ENCODE results near the gene PSMD8. TPM values are rescaled to one million over a fixed set of nuclear protein-coding genes. Genes with fewer than 3 reads are reported as not detected.
A peak's percentile ranks its signal among the peaks of the same experiment; 100 is the strongest.

PSMD8 gene
- total and polyA plus RNA-seq, 4 donors = 89.3 to 134 (median 119) TPM

DNA sequence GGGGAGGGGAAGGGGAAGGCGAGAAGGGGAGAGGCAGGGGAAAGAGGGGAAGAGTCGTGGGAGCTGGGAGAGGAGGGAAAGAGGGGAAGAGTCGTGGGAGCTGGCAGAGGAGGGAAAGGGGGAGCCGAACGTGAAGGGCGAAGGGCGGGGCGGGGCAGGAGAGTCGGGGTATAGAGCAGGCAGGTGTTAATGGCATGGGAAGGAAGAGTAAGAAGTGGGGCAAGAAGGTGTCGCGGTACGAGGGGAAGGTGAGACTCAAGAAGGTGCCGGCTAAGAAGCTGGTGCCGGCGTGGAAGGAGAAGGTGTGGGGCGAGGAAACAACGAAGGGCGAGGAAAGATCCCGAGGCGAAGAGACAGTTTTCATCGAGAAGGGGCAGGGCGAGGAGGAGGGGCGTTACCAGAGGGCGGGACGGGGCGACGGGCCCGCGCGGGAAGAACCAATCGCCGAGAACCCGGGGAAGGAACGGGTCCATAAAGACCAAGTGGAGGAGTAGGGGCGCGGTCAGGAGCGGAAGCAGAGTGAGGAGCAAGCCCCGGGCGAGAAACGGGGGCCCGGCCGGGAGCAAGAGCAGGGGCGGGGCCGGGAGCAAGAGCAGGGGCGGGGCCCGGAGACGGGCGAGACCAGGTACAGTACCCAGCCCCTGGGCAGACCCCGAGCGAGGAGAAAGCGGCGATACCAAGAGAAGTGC lies 38.3 kb upstream of the PSMD8 start (continued):
- TF ChIP-seq FOXA2 (IDR thresholded peaks at IDR 0.05) = no peak

DNA sequence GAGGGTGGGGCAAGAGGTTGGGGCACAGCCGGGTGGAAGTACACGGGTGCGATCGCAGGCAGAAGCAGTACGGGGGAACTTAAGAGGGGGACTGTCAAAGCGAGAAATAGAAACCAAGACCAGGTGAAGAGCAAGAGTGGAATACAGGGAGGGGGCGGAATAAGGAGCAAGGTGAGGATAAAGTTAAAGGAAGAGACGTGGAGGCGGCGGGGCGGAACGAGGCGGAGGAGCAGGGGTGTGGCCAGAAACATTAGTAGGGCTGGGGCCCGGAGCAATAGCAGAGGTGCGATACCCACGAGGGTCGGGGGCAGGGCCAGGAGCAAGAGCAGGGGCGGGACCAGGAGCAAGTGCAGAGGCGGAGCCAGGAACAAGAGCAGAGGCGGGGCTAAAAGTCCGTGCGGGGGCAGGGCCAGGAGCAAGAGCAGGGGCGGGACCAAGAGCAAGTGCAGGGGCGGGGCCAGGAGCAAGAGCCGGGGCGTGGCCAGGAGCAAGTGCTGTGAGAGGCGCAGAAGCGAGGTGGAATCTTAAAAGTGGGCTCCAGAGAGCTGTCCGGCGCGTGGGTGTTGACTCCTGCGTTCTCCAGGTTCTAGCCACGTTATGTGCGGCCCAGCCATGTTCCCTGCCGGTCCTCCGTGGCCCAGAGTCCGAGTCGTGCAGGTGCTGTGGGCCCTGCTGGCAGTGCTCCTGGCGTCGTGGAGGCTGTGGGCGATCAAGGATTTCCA lies 37.6 kb upstream of the PSMD8 start:
- peaks cover 3 to 15% (median 4%) of the 10 kb centered on the region in 4 donors for H3K4me1 ChIP-seq (ENCODE audit: control insufficient read depth in 4 of 4, insufficient read depth in 4 of 4, low read length in 3 of 4)
- H3K9ac ChIP-seq (ENCODE audit: low read depth in 1 of 2, low read length in 2 of 2) = peak overlapping the region; percentile 1 to 37
- no peaks in the 10 kb centered on the region for H3K27me3 ChIP-seq (ENCODE audit: control insufficient read depth in 4 of 4, insufficient read depth in 4 of 4, low read length in 3 of 4)
- no peaks in the 10 kb centered on the region for H3K36me3 ChIP-seq (ENCODE audit: control insufficient read depth in 4 of 4, insufficient read depth in 3 of 4, low read depth in 1 of 4, low read length in 3 of 4)
- H3K27ac ChIP-seq (ENCODE audit: low read depth in 1 of 2, low read length in 2 of 2) = peak overlapping the region; percentile 91 to 94
- WGBS = 8% methylated on average over 41 of the region's 41 CpGs
- DNase-seq (ENCODE audit: low spot score) = peak; percentile 97
- TF ChIP-seq JUND (IDR thresholded peaks at IDR 0.05) (peak in 1 of 2 donors; percentile 8), FOXA2 (IDR thresholded peaks at IDR 0.05) (no peak), REST (IDR thresholded peaks at IDR 0.05) (no peak), ATF3 (IDR thresholded peaks at IDR 0.05) (no peak), ZBTB33 (IDR thresholded peaks at IDR 0.05) (no peak), HNF4A (conservative IDR thresholded peaks at IDR 0.05) (peak in 1 of 2 donors; percentile 2), CTCF (IDR thresholded peaks at IDR 0.05; ENCODE audit: low read depth, low read length, missing input control) (no peak), RXRA (IDR thresholded peaks at IDR 0.05) (no peak), EGR1 (IDR thresholded peaks at IDR 0.05; ENCODE audit: low read depth in 2 of 2) (no peak), HNF4G (IDR thresholded peaks at IDR 0.05) (no peak), GABPA (IDR thresholded peaks at IDR 0.05 in 1 of 2, conservative IDR thresholded peaks at IDR 0.05 in 1 of 2) (peak in 1 of 2 donors; percentile 2), YY1 (IDR thresholded peaks at IDR 0.05) (no peak), TAF1 (conservative IDR thresholded peaks at IDR 0.05) (no peak), SP1 (IDR thresholded peaks at IDR 0.05) (peak; percentile 53), FOXA1 (IDR thresholded peaks at IDR 0.05) (no peak), RAD21 (IDR thresholded peaks at IDR 0.05) (no peak), NR2F2 (IDR thresholded peaks at IDR 0.05) (no peak)
- TF ChIP-seq, protein P1, sequence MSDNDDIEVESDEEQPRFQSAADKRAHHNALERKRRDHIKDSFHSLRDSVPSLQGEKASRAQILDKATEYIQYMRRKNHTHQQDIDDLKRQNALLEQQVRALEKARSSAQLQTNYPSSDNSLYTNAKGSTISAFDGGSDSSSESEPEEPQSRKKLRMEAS (IDR thresholded peaks at IDR 0.05) = no peak
- H3K9me3 ChIP-seq (ENCODE audit: control insufficient read depth in 4 of 4, low read length in 3 of 4) = no peaks in the 10 kb centered on the region
- H3K4me3 ChIP-seq (ENCODE audit: low read depth in 1 of 3, low read length in 3 of 3) = peak overlapping the region; percentile 71 to 94 (median 84)

All from liver (tissue), 9 donors.